ENCODE data around the gene SORBS1. TPM values are rescaled to one million over a fixed set of nuclear protein-coding genes. Genes with fewer than 3 reads are reported as not detected.

The SORBS1 gene
- total and polyA plus RNA-seq, 2 of the 13 experiments (the other 11 are each of a cell fraction or from before 2014, with no cell fraction given), result 16.8 to 39.8 TPM

DNA sequence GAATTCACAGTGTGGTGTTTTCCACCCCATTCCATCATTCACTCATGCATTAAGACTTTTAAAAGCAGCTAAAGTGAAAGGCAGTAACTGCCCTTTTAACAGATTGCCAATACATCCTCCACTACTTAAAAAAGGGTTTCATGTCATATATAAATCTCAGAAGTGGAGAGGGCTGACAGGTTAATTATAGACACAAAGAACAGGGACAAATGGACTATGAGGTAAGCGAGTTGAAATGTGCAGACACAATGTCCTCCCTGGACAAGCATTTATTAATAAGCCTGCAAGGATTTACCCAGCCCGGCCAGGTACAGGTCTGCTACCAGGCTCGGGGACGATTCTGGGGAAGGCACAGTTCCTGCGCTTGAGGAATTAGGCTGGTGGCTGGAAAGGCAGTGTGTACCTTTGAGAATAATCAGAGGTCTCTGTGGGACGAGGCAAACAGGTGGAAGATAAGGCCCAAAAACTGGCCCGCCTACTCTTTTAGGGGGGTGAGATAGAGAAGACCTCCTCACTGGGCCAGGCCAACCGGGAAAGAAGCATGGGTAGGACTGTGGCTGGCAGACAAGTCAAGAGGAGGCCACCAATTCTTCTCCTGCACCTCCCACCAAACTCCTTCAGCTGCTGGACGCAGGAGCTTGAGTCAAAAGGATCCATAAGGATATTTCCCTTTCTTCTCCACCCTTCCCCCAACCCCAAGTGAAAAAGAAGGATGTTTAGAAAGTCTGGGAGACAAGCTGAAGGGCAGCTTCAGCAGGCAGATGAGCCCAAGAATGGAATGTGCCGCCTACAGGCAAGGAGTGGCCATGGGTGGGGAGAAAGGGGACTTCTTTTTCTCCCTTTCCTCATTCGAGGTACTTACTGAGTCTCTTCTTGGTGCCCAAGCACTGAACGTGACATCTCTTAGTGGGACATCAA, 271.9 kb downstream of the SORBS1 start (continued):
- TF ChIP-seq ZNF569 (CRISPR knock-in tag; IDR thresholded peaks at IDR 0.05; ENCODE audit: borderline replicate concordance) (no peak), KDM2A (CRISPR knock-in tag; IDR thresholded peaks at IDR 0.05; ENCODE audit: borderline replicate concordance, low read depth) (no peak), ZSCAN21 (CRISPR knock-in tag; IDR thresholded peaks at IDR 0.05; ENCODE audit: borderline replicate concordance) (0 out of 2 replicates have a peak, but pooled peaks have one; percentile 42), XRCC5 (optimal IDR thresholded peaks at IDR 0.05; ENCODE audit: low read length) (peak; percentile 6), CCDC6 (CRISPR knock-in tag; IDR thresholded peaks at IDR 0.05) (no peak), ZNF891 (CRISPR knock-in tag; IDR thresholded peaks at IDR 0.05) (no peak), KMT2B (CRISPR knock-in tag; IDR thresholded peaks at IDR 0.05) (peak; percentile 16; the same call in 1 of the 2 replicates), SYNCRIP (IDR thresholded peaks at IDR 0.05; ENCODE audit: insufficient read depth, low read depth, low read length) (no peak), NFE2L1 (CRISPR knock-in tag; IDR thresholded peaks at IDR 0.05; ENCODE audit: borderline replicate concordance) (no peak), KAT7 (CRISPR knock-in tag; IDR thresholded peaks at IDR 0.05; ENCODE audit: borderline replicate concordance) (peak; percentile 79; the same call in 1 of the 2 replicates)
- TF ChIP-seq, protein P1, sequence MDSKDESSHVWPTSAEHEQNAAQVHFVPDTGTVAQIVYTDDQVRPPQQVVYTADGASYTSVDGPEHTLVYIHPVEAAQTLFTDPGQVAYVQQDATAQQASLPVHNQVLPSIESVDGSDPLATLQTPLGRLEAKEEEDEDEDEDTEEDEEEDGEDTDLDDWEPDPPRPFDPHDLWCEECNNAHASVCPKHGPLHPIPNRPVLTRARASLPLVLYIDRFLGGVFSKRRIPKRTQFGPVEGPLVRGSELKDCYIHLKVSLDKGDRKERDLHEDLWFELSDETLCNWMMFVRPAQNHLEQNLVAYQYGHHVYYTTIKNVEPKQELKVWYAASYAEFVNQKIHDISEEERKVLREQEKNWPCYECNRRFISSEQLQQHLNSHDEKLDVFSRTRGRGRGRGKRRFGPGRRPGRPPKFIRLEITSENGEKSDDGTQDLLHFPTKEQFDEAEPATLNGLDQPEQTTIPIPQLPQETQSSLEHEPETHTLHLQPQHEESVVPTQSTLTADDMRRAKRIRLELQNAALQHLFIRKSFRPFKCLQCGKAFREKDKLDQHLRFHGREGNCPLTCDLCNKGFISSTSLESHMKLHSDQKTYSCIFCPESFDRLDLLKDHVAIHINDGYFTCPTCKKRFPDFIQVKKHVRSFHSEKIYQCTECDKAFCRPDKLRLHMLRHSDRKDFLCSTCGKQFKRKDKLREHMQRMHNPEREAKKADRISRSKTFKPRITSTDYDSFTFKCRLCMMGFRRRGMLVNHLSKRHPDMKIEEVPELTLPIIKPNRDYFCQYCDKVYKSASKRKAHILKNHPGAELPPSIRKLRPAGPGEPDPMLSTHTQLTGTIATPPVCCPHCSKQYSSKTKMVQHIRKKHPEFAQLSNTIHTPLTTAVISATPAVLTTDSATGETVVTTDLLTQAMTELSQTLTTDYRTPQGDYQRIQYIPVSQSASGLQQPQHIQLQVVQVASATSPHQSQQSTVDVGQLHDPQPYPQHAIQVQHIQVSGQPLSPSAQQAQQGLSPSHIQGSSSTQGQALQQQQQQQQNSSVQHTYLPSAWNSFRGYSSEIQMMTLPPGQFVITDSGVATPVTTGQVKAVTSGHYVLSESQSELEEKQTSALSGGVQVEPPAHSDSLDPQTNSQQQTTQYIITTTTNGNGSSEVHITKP (CRISPR knock-in tag; IDR thresholded peaks at IDR 0.05; ENCODE audit: low read depth), result peak; percentile 68; the same call in 1 of the 2 replicates
- TF ChIP-seq, protein P2, sequence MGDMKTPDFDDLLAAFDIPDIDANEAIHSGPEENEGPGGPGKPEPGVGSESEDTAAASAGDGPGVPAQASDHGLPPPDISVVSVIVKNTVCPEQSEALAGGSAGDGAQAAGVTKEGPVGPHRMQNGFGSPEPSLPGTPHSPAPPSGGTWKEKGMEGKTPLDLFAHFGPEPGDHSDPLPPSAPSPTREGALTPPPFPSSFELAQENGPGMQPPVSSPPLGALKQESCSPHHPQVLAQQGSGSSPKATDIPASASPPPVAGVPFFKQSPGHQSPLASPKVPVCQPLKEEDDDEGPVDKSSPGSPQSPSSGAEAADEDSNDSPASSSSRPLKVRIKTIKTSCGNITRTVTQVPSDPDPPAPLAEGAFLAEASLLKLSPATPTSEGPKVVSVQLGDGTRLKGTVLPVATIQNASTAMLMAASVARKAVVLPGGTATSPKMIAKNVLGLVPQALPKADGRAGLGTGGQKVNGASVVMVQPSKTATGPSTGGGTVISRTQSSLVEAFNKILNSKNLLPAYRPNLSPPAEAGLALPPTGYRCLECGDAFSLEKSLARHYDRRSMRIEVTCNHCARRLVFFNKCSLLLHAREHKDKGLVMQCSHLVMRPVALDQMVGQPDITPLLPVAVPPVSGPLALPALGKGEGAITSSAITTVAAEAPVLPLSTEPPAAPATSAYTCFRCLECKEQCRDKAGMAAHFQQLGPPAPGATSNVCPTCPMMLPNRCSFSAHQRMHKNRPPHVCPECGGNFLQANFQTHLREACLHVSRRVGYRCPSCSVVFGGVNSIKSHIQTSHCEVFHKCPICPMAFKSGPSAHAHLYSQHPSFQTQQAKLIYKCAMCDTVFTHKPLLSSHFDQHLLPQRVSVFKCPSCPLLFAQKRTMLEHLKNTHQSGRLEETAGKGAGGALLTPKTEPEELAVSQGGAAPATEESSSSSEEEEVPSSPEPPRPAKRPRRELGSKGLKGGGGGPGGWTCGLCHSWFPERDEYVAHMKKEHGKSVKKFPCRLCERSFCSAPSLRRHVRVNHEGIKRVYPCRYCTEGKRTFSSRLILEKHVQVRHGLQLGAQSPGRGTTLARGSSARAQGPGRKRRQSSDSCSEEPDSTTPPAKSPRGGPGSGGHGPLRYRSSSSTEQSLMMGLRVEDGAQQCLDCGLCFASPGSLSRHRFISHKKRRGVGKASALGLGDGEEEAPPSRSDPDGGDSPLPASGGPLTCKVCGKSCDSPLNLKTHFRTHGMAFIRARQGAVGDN (CRISPR knock-in tag; IDR thresholded peaks at IDR 0.05), result peak; percentile 12; the same call in 1 of the 2 replicates
- TF ChIP-seq, protein P3, sequence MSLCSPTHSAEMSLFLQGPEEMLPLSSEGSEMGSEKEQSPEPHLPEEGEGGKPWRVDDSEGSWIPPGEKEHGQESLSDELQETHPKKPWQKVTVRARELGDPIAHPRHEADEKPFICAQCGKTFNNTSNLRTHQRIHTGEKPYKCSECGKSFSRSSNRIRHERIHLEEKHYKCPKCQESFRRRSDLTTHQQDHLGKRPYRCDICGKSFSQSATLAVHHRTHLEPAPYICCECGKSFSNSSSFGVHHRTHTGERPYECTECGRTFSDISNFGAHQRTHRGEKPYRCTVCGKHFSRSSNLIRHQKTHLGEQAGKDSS (CRISPR knock-in tag; IDR thresholded peaks at IDR 0.05; ENCODE audit: borderline replicate concordance, low read depth), result peak; percentile 75; the same call in 1 of the 2 replicates
- TF ChIP-seq, protein P4, sequence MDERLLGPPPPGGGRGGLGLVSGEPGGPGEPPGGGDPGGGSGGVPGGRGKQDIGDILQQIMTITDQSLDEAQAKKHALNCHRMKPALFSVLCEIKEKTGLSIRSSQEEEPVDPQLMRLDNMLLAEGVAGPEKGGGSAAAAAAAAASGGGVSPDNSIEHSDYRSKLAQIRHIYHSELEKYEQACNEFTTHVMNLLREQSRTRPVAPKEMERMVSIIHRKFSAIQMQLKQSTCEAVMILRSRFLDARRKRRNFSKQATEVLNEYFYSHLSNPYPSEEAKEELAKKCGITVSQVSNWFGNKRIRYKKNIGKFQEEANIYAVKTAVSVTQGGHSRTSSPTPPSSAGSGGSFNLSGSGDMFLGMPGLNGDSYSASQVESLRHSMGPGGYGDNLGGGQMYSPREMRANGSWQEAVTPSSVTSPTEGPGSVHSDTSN (CRISPR knock-in tag; IDR thresholded peaks at IDR 0.05), result no peak
